Activated CD4-positive, alpha-beta T cell treated with anti-CD3 and anti-CD28 coated beads for 48 hours (primary cell): Measurements from ENCODE around the gene PTGER2.

ENCODE experiments used
- DNase-seq: peaks from one replicate; pipeline ENCODE4 v3.0.0-alpha.2; 2020

The PTGER2 gene

DNA sequence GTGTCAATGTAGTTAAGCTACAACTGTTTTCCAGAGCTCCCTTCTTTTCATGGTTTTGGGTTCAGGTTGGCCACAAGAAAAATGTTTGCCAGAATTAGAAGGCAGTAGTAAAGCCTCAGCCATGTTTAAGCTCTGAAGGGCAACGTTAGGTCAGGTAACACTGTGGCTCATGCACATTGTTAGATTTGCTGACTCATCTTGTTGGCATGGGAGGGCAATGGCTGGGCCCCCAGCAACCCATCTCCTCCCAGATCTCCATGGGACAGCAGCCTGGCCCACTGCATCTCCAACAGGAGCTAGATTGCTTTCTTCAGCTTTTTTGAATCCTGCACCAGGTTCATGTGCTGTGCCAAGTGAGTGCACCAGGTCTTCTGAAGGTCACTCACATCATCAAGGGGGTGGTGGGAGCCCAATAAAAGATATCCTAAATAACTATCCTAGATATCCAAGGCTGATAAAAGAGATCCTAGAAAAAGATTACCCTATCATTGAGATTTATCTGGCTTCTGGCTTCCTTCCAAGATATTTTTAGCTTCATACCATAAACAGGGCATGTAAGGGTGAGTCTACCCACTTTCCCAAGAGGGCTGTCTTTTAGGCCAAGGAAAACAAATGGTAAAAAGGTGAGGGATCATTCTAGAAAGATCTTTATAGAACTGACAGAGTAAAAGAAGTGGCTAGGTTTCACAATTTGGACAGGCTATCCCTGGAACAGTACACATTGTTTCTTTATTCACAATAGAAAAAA is 28.9 kb downstream of the PTGER2 start:
- no peak for DNase-seq

DNA sequence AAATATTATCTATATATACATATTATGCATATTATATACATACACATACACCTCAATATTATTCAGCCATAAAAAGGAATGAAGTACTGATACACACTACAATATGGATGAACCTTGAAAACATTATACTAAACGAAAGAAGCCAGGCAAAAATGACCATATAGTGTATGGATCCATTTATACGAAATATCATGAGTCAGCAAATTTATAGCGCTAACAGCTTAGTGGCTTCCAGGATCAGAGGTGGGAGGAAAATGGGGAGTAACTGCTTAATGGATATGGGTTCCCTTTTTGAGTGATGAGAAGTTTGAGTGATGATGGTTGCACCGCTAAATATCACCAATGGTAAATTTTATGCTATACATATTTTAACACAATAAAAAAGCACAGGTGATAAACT is 32.7 kb downstream of the PTGER2 start:
- DNase-seq, result no peak

DNA sequence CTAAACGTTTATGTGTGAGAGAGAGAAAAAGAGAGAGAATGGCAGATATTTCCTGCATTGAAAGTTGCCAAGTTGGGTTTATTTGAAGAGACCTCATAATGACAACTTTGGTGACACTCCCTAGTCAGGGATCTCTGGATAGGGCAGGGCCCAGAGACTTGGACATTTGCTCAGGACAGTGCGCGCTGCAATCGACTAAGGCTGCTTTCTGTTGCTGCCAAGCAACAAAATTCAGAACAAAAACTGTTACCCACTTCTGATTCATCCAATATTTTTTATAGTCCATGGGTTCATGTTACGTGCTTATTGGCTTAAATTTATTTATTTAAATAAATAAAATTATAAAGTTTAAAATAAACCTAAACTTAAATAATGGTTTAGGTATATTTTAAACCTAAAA is 34.2 kb downstream of the PTGER2 start:
- DNase-seq, result no peak

DNA sequence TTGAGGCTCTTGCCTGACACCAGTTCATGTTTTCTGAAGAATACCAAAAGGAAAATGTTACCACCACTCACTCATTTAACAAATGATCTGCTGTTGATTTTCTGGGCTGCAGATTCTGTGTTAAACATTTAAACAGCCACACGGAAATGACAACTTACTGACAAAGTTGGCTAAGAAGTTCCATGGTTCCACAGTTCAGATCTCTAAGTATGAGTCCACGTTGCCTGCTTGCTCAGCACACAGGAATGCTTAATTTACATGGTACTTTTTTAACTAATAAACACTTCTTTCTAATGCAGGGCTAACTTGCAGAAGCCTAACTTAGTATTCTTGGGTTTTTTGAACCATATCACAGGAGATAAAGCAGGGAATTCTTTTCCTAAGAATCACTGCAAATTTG is 34.7 kb downstream of the PTGER2 start:
- DNase-seq, result no peak

DNA sequence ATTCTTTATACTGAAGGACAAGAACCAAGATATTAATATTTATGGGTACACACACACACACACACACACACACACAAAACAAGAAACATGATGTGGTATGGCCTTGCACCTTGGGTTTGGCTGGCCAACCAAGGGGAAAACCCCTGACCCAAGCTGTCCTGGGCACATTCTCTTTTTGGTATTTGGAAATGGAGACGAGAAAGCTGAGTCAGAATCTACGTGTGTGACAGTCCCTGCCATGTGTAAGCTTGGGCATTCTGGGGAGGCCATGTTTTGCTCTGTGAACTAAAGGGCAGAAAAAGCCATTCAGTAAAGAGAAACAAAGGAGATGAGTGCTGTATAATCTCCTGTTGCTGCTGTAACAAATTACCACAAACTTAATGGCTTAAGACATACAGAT is 35.6 kb downstream of the PTGER2 start:
- peak; percentile 31 for DNase-seq

DNA sequence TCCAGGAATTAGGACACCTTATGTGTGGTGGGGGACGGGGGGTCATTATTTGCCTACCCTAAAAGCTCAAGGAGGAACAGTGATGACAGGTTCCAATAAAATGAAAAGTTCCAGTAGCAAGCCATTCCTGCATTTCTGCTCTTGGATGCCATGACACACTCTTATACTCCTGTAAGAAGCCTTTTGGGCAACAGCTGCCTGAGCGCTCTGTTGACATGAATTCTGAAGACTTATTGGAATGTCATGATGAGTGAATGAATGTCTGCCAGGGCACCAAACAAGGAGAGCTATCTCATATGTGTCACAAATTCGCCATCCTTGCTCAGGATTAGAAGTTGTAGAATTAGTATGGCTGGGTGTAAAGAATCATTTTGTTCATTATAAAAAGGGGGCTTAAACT is 36.3 kb downstream of the PTGER2 start:
- no peak for DNase-seq

DNA sequence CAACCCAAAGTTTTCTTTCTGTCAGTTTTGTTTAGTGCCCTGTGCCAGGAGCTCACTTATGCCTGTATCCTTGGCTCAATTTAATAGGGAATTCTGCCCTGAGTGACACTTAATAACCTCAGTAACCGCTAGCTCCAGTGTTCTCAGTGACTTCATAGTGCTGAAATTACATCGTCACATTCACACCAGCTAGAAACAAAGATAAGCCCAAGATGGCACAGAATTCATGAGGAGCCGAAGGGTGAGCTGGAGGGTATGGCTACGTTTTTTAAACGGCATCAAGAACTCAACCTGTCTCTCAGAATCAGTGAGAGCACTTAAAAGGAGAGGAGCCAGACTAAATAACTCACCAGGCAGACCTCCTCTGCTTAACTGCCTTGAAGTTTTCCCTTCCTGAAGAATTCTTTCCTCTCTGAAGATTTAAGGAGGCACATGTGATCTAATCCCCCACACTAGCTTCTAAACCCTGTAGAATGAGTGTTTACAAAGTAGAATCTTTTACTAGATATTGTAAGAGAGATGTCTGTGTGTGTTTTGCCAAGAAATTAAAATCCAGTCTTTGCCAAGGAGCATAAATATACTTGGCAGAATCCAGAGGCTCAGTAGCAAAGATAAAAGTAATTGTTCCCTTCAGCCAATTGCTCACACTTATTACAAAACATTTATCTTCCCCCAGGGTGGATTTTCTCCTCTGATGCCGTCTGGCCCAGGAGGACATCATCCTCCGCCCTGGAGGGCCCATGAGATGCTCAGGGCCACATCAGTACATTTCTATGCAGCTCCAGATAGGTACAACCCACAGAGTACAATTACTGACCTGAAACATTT is 37.3 kb downstream of the PTGER2 start:
- no peak for DNase-seq

DNA sequence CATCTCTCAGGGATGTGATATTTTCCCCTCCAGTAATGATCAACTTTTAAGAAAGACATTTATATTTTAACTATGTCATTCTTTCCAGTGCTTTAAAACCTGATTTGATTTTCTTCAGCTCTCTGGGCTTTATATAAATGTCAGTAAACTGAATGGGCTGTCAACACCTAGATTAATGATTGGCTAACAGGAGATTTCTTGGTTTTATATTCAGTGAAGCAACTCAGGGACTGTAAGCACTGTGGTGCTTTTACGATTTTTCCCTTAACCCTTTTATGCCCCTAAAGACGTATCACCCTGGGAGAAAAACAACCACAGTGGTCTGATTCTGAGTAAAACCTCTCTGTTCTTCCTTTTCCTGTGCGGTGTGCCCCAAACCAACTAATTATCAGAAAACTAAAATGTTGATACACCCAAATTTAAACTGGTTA is 38.0 kb downstream of the PTGER2 start:
- peak; percentile 41 for DNase-seq

DNA sequence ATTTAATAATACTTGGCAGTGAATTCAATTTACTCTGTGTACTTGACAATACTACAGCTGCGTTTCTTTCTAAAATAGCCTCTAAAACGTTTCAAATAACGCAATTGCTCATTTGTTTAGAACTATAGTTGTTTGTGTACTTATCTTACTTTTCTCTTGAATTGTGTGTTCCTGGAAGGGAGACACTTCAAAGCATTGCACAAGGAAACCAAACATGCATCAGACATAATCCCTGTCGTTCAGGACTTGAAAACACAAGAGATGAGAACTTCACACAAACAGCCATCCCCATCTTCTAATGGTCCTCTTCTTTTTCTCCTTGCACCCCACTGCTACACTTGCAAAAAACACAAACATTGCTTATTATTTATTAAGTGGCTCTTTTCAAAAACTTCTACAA is 38.5 kb downstream of the PTGER2 start:
- no peak for DNase-seq

DNA sequence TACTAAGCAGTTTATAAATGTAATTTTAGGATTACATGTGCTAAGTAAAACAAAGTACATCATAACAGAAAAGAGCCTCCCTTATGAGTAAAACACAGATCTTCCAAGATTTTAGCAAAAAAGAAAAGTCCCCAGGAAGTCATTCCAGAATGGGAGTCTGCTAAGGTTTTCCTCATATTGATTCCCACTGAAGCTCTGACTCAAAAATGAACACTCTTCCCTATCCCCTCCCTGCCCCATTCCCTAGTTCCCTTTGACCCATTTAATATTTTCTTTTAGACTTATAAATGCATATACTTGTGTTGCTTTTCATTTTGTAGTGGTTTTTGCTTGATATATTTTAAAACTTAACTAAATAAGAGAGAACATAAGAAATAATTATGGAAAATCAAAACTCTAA is 40.1 kb downstream of the PTGER2 start:
- DNase-seq, result no peak

DNA sequence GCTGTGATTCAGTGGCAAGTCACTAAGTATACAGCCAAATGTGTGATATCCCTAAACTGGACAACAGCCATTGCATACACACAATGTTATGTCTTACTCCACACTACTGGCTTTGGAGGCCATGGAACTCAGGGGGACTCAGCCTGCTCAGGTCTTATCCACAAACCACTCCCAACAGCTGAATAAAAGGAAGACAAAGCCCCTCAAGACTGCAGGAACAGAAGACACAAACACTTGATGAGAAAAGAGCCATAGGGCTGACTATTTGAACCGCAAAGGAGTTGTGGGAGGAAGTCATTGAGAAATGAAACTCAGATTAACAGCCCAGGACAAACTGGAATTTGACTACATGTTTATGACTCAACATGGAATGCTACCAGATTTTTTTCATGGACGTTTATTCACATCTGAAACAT is 40.9 kb downstream of the PTGER2 start:
- no peak for DNase-seq

DNA sequence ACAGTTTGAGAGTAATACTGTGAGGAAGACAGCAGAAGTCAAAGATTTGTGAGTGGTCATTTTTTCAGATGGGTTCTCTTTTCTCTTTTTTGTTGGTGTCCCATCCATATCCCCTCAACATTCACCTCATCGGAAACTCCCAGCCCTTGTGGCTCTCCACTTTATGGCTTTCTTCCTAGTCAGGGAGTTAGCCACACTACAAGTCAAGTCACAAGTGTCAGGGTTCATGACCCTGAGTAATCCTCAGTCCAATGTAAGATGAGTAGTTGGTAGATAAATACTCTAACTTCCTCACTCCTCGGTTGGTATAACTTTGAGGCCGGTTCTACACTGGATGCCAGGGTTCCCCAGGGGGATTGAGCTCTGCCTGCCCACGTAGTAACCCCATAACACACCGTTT is 41.4 kb downstream of the PTGER2 start:
- DNase-seq, result no peak

DNA sequence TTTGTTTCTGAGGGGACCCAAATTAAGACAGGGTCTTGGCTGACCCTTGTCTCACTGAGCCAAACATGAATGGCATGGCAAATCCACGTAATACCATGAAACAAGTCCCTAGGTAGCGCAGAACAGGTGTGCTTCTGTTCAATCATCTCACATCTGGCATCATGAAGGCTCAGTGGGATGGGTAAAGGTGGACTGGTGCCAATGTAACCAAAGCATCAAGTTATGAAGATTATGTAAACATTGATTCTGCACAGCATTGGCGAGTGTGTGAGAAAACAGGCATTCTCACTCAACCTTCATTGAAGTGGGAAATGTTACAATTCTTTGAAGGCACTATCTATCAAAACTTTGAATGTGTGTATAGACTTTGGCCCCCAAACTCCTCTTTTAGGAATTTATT is 41.9 kb downstream of the PTGER2 start:
- no peak for DNase-seq

DNA sequence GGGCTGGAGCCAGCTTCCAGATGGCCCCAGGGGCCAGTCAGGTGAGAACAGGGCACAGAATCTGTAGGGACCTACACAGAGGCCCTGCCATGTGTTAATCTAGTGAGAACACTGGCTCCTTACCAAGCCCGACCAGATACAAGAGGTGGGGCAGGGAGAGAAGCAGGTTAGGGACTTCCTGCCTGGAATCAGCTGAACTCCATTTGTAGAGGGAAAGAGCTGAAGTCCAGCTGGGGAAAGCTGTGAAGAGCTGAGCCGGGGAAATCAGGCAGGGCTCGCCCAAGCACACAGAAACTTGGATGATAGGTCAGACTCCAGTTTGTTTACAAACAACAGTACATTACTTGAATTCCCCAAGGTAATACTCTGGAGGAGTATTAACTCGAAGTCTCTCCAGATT is 46.7 kb downstream of the PTGER2 start:
- DNase-seq, result no peak

DNA sequence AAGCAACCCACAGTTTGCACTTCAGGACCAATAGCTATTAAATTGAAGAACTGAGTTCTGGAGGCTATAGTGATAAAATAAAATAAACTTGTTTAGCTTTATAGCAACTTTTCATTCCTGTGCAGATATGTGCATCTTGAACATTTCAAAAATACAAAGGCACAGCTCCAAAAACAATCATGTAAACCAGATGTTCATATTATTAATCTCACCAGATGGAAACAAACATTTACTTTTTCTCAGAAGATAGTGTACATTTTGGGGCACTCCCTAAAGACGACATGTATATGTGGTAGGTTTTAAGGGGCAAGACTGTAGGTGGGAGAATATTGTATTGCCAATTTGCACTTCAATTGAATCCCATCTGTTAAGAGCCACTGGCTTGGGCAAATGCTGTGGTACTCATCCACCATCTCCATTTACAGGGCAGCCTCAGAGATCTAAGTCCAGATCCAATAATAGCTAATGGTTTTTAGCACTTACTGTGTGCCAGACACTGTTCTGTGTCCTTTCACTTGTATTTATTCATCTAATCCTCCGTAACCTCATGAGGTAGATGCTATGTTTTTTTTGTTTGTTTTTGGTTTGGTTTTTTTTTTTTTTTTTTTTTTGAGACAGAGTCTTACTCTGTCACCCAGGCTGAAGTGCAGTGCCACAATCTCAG is 49.1 kb downstream of the PTGER2 start:
- DNase-seq, result no peak

DNA sequence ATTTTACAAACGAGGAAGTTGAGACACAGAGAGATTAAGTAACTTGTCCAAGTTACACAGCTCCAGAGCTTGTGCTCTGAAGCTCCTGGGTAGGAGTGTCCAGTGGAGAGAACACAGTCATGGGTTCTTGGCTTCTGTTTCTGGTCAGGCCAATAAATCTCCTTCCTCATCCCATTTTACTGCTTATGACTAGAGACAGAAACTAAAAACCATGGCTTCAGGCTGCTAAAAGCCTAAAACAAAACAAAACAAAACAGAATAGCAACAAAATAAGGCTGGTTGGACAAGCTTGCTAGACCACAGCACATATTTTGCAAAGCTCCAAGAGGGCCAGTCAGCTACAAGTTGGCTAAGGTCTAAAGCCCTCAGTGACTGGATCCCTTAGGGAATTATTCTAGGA is 49.8 kb downstream of the PTGER2 start:
- no peak for DNase-seq

DNA sequence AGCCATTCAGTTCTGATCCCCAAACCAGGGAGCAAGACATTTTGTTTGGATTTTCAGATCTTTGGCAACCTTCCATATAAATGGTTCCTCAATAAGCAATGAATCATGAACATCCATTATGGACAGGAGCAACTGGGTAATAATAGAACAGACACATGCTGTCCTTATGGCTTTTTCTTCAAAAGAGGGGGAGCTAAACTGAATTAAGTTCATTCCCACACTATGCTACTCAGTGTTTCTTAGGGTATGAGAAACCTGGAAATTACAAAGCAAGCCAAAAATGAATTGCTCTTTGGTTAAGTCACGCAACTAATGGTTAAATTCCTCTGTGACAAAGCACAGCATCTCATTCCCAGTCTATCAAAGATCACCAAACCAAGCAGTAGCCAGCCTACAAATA is 51.0 kb downstream of the PTGER2 start:
- DNase-seq, result no peak

DNA sequence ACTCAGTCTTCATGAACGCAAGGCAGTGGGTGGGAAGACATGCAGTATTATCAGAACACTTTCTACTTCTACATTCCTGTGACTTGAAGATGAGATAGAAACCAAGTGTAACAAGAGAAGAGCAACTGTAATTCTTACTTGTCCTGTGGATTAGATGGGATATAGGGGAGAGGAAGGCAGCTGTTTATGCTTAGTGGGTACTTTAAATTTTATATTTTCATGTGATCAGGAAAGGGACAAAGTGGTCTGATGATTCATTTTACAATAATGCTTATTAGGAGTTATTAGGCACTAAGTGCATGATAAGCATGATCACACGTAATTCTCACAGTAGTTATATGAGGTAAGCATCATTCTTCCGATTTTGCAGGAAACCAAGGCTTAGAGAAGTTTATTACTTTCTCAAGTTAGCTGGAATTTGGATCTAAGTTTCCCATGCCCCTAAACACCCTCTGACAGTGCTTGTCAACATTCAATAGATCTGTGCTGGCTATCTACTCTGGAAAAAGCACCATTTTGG is 52.7 kb downstream of the PTGER2 start:
- DNase-seq, result no peak

DNA sequence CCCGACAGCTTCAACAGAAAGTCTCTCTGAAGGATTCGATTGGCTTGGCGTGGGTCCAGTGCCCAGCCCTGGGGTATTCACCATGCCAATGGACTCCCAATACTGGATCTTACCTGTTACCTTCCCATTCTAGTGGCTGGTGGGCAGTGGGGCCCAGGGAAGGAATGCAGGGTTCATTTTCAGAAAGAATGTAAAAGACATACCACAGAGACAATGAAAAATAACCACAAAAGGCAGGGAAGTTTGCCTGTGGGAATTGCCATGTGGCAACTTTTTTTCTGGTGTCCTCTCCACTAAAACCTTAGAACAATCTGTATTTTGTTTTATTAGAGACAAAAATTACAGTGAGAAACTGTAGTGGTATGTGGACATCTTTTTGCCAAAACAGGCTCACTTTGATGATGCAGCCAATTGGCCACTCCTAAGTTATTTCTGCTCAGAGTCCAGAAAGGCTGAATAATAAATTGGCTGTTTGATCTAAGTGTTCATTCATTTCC is 55.2 kb downstream of the PTGER2 start:
- DNase-seq, result no peak

DNA sequence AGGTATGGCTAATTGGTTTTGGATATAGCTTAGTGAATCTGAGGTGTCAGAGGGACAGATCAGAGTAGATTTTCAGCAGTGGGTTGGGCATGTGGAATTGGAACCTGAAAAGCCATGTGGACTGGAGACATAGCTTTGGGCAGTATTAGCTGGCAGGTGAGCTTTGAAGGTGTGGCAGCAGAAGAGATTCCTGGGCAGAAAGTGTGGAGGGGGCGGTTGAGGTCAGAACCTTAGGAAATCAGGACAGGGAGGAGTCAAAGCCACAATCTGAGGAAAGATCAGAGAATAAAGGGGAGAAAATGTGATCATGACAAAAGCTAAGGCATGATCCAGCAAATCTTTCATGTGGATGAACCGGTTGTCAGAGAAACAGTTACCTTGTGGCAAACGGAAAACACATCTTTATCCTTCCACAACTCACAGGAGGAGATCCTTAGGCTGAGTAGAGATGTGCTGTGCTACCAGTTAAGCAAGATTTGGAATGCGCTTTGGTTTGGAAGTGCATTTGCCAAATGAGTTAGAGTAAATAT is 56.4 kb downstream of the PTGER2 start:
- no peak for DNase-seq

DNA sequence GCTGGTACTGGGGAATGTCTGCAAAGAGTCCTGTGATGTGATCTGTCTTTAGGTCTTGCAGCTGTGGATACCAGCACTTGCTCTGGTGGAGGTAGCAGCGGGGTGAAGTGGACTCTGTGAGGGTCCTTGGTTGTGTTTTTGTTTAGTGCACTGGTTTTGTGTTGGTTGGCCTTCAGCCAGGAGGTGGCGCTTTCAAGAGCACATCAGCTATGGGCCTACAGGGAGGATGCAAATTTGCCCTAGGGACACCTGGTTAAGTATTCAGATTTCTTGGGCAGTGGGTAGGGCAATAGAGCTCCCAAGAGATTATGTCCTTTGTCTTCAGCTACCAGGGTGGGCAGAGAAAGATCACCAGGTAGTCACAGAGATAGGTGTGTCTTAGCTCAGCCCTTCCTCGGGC is 63.8 kb downstream of the PTGER2 start:
- peak; percentile 12 for DNase-seq
